H1 (cell line): ENCODE results near the gene ASAP3. TPM values are rescaled to one million over a fixed set of nuclear protein-coding genes. Genes with fewer than 3 reads are reported as not detected.

Experiments used
- CTCF ChIA-PET: fragments of 300-600 bp; sonication (Branson Sonifier 250); formaldehyde crosslinking; loops from one replicate; lab custom pipeline; 2021; ENCODE audit not compliant: partially characterized antibody; lab: Charles Lee
- POLR2A ChIA-PET: fragments of 300-600 bp; sonication (Branson Sonifier 250); formaldehyde crosslinking; loops from one replicate; lab custom pipeline; 2021; ENCODE audit warnings: inconsistent platforms; ENCODE audit not compliant: partially characterized antibody; lab: Charles Lee
- DNase-seq, 2 experiments: peaks; one replicate each; pipeline versions ENCODE4 v3.0.0 to v3.0.0-alpha.2; 2010 to 2022; ENCODE audit warnings: low spot score in 2 of 2, low read depth in 1 of 2, mixed read lengths in 1 of 2
- FAIRE-seq: peaks from 2 replicates; lab custom pipeline; 2011; peaks lifted over from hg19 to GRCh38; lab: Jason Lieb, UNC
- H2AFZ ChIP-seq: 2 replicates; pipeline ENCODE4 v1.8.1; 2012; ENCODE audit warnings: low read length, inconsistent platforms
- H2AK5ac ChIP-seq: 2 replicates; pipeline ENCODE4 v1.6.1; 2013; ENCODE audit warnings: low read depth, low read length
- H2BK120ac ChIP-seq: replicated peaks from 2 replicates; pipeline ENCODE3; 2013; ENCODE audit warnings: low read depth, low read length, inconsistent platforms
- H2BK12ac ChIP-seq: 2 replicates; pipeline ENCODE4 v1.6.1; 2013; ENCODE audit warnings: low read depth, low read length
- H2BK15ac ChIP-seq: 2 replicates; pipeline ENCODE4 v1.6.1; 2013; ENCODE audit warnings: low read length
- H2BK20ac ChIP-seq: 2 replicates; pipeline ENCODE4 v1.6.1; 2013; ENCODE audit warnings: low read length
- H2BK5ac ChIP-seq: 2 replicates; pipeline ENCODE4 v1.6.1; 2013; ENCODE audit warnings: low read depth, low read length
- H3K14ac ChIP-seq: 2 replicates; pipeline ENCODE4 v1.6.1; 2013; ENCODE audit warnings: inconsistent platforms; ENCODE audit not compliant: insufficient read length
- H3K18ac ChIP-seq: 2 replicates; pipeline ENCODE4 v1.6.1; 2013; ENCODE audit warnings: low read length; ENCODE audit errors: extremely low read depth
- H3K23ac ChIP-seq: 2 replicates; pipeline ENCODE4 v1.6.1; 2013; ENCODE audit warnings: inconsistent platforms; ENCODE audit not compliant: insufficient read length
- H3K23me2 ChIP-seq: 2 replicates; pipeline ENCODE4 v1.6.1; 2013; ENCODE audit warnings: low read depth, low read length
- H3K27ac ChIP-seq: 2 replicates; pipeline ENCODE4 v1.6.1; 2011; ENCODE audit warnings: low read depth, low read length, inconsistent platforms
- H3K27me3 ChIP-seq, 4 experiments: replicated peaks in 1 of 4; 1 replicate in 1 of 4; 2 replicates in 3 of 4; pipeline versions ENCODE4 v1.6.1 to v1.8.1; 2011 to 2013; ENCODE audit warnings: low read length in 3 of 4, mild to moderate bottlenecking in 3 of 4, inconsistent platforms in 2 of 4, mixed read lengths in 2 of 4, moderate library complexity in 1 of 4; ENCODE audit not compliant: control insufficient read depth in 3 of 4, insufficient read depth in 3 of 4; ENCODE audit errors: extremely low read depth in 1 of 4
- H3K36me3 ChIP-seq, 4 experiments: 2 replicates each; pipeline versions ENCODE4 v1.6.1 to v1.8.1; 2011 to 2013; ENCODE audit warnings: mild to moderate bottlenecking in 4 of 4, low read length in 3 of 4, moderate library complexity in 2 of 4, control low read depth in 1 of 4, inconsistent platforms in 1 of 4; ENCODE audit not compliant: insufficient read depth in 4 of 4, control insufficient read depth in 2 of 4
- H3K4ac ChIP-seq: replicated peaks from 2 replicates; pipeline ENCODE3; 2013; ENCODE audit warnings: low read length, low read depth, mixed read lengths, inconsistent platforms; ENCODE audit not compliant: insufficient read length
- H3K4me1 ChIP-seq, 4 experiments: replicated peaks in 1 of 4; 1 replicate in 1 of 4; 2 replicates in 3 of 4; pipeline versions ENCODE4 v1.6.1 to v1.8.1; 2011 to 2013; ENCODE audit warnings: low read length in 3 of 4, inconsistent platforms in 2 of 4, mixed read lengths in 1 of 4; ENCODE audit not compliant: insufficient read depth in 4 of 4, control insufficient read depth in 3 of 4
- H3K4me2 ChIP-seq, 2 experiments: 2 replicates each; pipeline versions ENCODE4 v1.6.1 to v1.8.1; 2011 to 2013; ENCODE audit warnings: low read depth in 2 of 2, low read length in 2 of 2, control low read depth in 1 of 2, inconsistent platforms in 1 of 2, mild to moderate bottlenecking in 1 of 2; ENCODE audit not compliant: insufficient read depth in 1 of 2
- H3K4me3 ChIP-seq, 4 experiments: fragments of 200-600, 300-600 bp in 1 of 4; sonication (generic), shearing (Covaris generic), sonication (Bioruptor Twin) in 1 of 4; 2 replicates each; pipeline versions ENCODE4 v1.5.1 to v1.8.1; 2011 to 2016; ENCODE audit warnings: low read length in 4 of 4, low read depth in 3 of 4, control low read depth in 2 of 4, inconsistent platforms in 2 of 4, mild to moderate bottlenecking in 2 of 4, mixed read lengths in 1 of 4, moderate library complexity in 1 of 4; ENCODE audit not compliant: insufficient read depth in 2 of 4; ENCODE audit errors: extremely low read depth in 1 of 4
- H3K56ac ChIP-seq: replicated peaks from 2 replicates; pipeline ENCODE3; 2013; ENCODE audit warnings: low read depth, mild to moderate bottlenecking, mixed read lengths, low read length, inconsistent platforms; ENCODE audit not compliant: insufficient read length
- H3K79me1 ChIP-seq: 2 replicates; pipeline ENCODE4 v1.6.1; 2013; ENCODE audit warnings: low read depth, low read length, control low read depth
- H3K79me2 ChIP-seq, 2 experiments: 2 replicates each; pipeline versions ENCODE4 v1.6.1 to v1.8.1; 2012 to 2013; ENCODE audit warnings: low read length in 2 of 2, mild to moderate bottlenecking in 2 of 2, inconsistent platforms in 1 of 2; ENCODE audit not compliant: insufficient read depth in 2 of 2, control insufficient read depth in 1 of 2
- H3K9ac ChIP-seq, 4 experiments: replicated peaks in 1 of 4; 1 replicate in 1 of 4; 2 replicates in 3 of 4; pipeline versions ENCODE4 v1.6.1 to v1.8.1; 2011 to 2013; ENCODE audit warnings: low read depth in 3 of 4, low read length in 3 of 4, control low read depth in 2 of 4, mild to moderate bottlenecking in 2 of 4, moderate library complexity in 2 of 4, inconsistent platforms in 1 of 4; ENCODE audit errors: extremely low read depth in 1 of 4
- H3K9me3 ChIP-seq, 2 experiments: 2 replicates each; pipeline versions ENCODE4 v1.6.1 to v1.8.1; 2012 to 2013; ENCODE audit warnings: mild to moderate bottlenecking in 2 of 2, moderate library complexity in 2 of 2, control low read depth in 1 of 2, inconsistent platforms in 1 of 2, low read depth in 1 of 2, low read length in 1 of 2, mixed read lengths in 1 of 2; ENCODE audit not compliant: insufficient read depth in 2 of 2
- H4K20me1 ChIP-seq, 2 experiments: replicated peaks in 1 of 2; 2 replicates each; pipeline versions ENCODE3 to v1.8.1; 2011 to 2013; ENCODE audit warnings: inconsistent platforms in 2 of 2, low read length in 2 of 2, mild to moderate bottlenecking in 1 of 2; ENCODE audit not compliant: insufficient read depth in 2 of 2, control insufficient read depth in 1 of 2
- H4K5ac ChIP-seq: 2 replicates; pipeline ENCODE4 v1.6.1; 2013; ENCODE audit warnings: low read length, low read depth, mixed read lengths, inconsistent platforms; ENCODE audit not compliant: insufficient read length
- H4K8ac ChIP-seq: 2 replicates; pipeline ENCODE4 v1.8.0; 2013; ENCODE audit warnings: mild to moderate bottlenecking, moderate library complexity, low read length, inconsistent platforms; ENCODE audit not compliant: insufficient read depth; ENCODE audit errors: extremely low read depth
- H4K91ac ChIP-seq: replicated peaks from 2 replicates; pipeline ENCODE3; 2013; ENCODE audit warnings: low read length, mixed read lengths, inconsistent platforms; ENCODE audit not compliant: insufficient read length
- BRCA1 ChIP-seq: IDR thresholded peaks from 2 replicates; pipeline ENCODE4 v1.6.1; 2012; ENCODE audit warnings: low read depth, low read length, improper control_type of control experiment
- CHD1 ChIP-seq: IDR thresholded peaks from 2 replicates; pipeline ENCODE4 v1.6.1; 2012; ENCODE audit warnings: low read depth, low read length, improper control_type of control experiment
- EGR1 ChIP-seq: IDR thresholded peaks from 2 replicates; pipeline ENCODE4 v1.6.1; 2011; ENCODE audit warnings: low read depth, low read length, borderline replicate concordance
- HDAC6 ChIP-seq: IDR thresholded peaks from one replicate; pipeline ENCODE4 v1.7.1; 2012; ENCODE audit warnings: low read depth, mild to moderate bottlenecking, inconsistent platforms, low read length, moderate library complexity
- MAFK ChIP-seq: IDR thresholded peaks from 2 replicates; pipeline ENCODE4 v1.6.1; 2012; ENCODE audit warnings: low read depth, mild to moderate bottlenecking, improper control_type of control experiment, low read length
- NRF1 ChIP-seq: IDR thresholded peaks from 2 replicates; pipeline ENCODE4 v1.6.1; 2011; ENCODE audit warnings: mild to moderate bottlenecking, low read depth, low read length, improper control_type of control experiment
- POU5F1 ChIP-seq: IDR thresholded peaks from 2 replicates; pipeline ENCODE4 v1.6.1; 2011; ENCODE audit warnings: low read depth, mild to moderate bottlenecking, low read length, moderate library complexity
- SAP30 ChIP-seq: fragments of 300-600 bp; sonication (generic); IDR thresholded peaks from 2 replicates; pipeline ENCODE4 v1.7.1; 2012; ENCODE audit warnings: low read length, moderate library complexity, mild to moderate bottlenecking, inconsistent platforms; ENCODE audit not compliant: insufficient read depth, insufficient replicate concordance
- SIX5 ChIP-seq: IDR thresholded peaks from 2 replicates; pipeline ENCODE4 v1.6.1; 2011; ENCODE audit warnings: mild to moderate bottlenecking, low read depth, low read length
- SP4 ChIP-seq: IDR thresholded peaks from 2 replicates; pipeline ENCODE4 v1.6.1; 2012; ENCODE audit warnings: low read length, inconsistent platforms
- TCF12 ChIP-seq: IDR thresholded peaks from 2 replicates; pipeline ENCODE4 v1.6.1; 2011; ENCODE audit warnings: low read depth, mild to moderate bottlenecking, low read length
- ZNF274 ChIP-seq: IDR thresholded peaks from 2 replicates; pipeline ENCODE4 v1.7.0; 2012; ENCODE audit warnings: low read length, borderline replicate concordance; ENCODE audit errors: extremely low read depth
- WGBS, 2 experiments: shearing (Covaris generic) in 1 of 2; methylation state at CpG; one replicate each; pipeline versions ENCODE4 v1.1.6 to v1.1.7; 2013 to 2015; ENCODE audit warnings: low lambda C conversion rate in 2 of 2, mixed read lengths in 2 of 2, inconsistent platforms in 1 of 2, low coverage in 1 of 2, missing lambda C conversion rate in 1 of 2; ENCODE audit not compliant: insufficient replicate concordance in 2 of 2, insufficient coverage in 1 of 2, insufficient read length in 1 of 2; ENCODE audit errors: extremely low coverage in 1 of 2, missing lambda C conversion rate in 1 of 2; 5-methylcytosine and 5-hydroxymethylcytosine counted together
- polyA plus RNA-seq, 7 experiments: library from polyadenylated mRNA; depleted of rRNA in 3 of 7; stranded (reverse) in 5 of 7; unstranded in 2 of 7; fragments of >200 nt in 5 of 7; fragments of 200-250 nt in 2 of 7; gene quantifications; 1 replicate in 5 of 7; 2 replicates in 1 of 7; 4 replicates in 1 of 7; pipeline versions ENCODE4 v1.2.1 to v1.2.3, GENCODE V29; 2011 to 2013; ENCODE audit warnings: missing spikeins in 2 of 7, mixed read lengths in 2 of 7
- total RNA-seq: library from RNA; stranded (reverse); fragmentation: NEBNext Ultra II Directional; extraction: Animal tissue kit (Norgen Biotek cat#: 25700); gene quantifications from 2 replicates; pipeline ENCODE4 v1.2.1, GENCODE V29; 2021
- TF ChIP-seq, protein P1 (sequence below): IDR thresholded peaks from 2 replicates; pipeline ENCODE4 v1.6.1; 2011; ENCODE audit warnings: low read depth, mild to moderate bottlenecking, low read length; ENCODE audit not compliant: insufficient read depth

ASAP3 gene
- total and polyA plus RNA-seq, 2 of the 8 experiments (the other 6 are each of a cell fraction or from before 2014, with no cell fraction given) = 53.1 to 58.0 TPM

DNA sequence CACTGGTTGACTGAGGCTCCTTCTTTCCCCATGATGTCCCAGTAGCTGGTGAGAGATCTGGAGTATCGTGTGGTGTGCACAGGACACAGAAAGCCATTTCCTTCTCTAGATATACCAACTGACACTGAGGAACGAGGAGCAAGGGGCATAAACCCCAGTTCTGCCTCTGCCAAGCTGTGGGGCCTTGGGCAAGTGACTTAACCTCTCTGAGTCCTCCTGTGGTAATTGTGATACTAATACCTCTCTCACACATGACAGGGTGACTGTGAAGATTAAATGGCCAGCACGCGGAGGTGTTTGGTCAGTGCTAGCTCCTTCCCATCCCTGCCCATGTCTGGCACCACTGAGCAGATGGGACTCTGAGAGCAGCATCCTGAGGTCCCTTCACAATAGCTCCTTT lies 33.1 kb downstream of the ASAP3 start:
- peaks cover 0 to 18% (median 3%) of the 10 kb centered on the region in 4 experiments; a peak in 5 of 8 replicates for H3K36me3 ChIP-seq
- H3K4me3 ChIP-seq = no peak overlapping the region
- no peak overlapping the region for H3K56ac ChIP-seq
- no peak overlapping the region for H2BK5ac ChIP-seq
- no peak overlapping the region for H3K23ac ChIP-seq
- no peaks in the 10 kb centered on the region for H3K27me3 ChIP-seq
- no peak overlapping the region for H3K9ac ChIP-seq
- no peaks in the 10 kb centered on the region for H3K4me1 ChIP-seq
- ChIA-PET POLR2A (interaction anchor here (0.5 kb wide), 1 partner anchor 149 kb away, joined by 7 read pairs; no protein-coding TSS in a partner anchor), CTCF (interaction anchor here (0.7 to 1.5 kb wide), 5 partner anchors 13 to 94 kb away, joined by 3 to 4 read pairs (median 3); no protein-coding TSS in a partner anchor)
- FAIRE-seq = no peak
- no peak overlapping the region for H3K27ac ChIP-seq
- H3K14ac ChIP-seq = no peak overlapping the region
- no peak overlapping the region for H4K8ac ChIP-seq
- H3K4me2 ChIP-seq = no peak overlapping the region
- no peaks in the 10 kb centered on the region for H3K9me3 ChIP-seq
- no peak overlapping the region for H3K18ac ChIP-seq
- no peaks in the 10 kb centered on the region for H3K23me2 ChIP-seq
- no peaks in the 10 kb centered on the region for H3K79me2 ChIP-seq
- no peak overlapping the region for H2BK12ac ChIP-seq
- H4K5ac ChIP-seq = no peak overlapping the region
- H3K79me1 ChIP-seq = no peaks in the 10 kb centered on the region
- H4K91ac ChIP-seq = no peak overlapping the region
- H2BK15ac ChIP-seq = no peak overlapping the region
- H2BK120ac ChIP-seq = no peak overlapping the region
- no peak for DNase-seq
- TF ChIP-seq SP4 (no peak), ZNF274 (no peak), CHD1 (no peak), NRF1 (no peak), TCF12 (no peak), SIX5 (no peak), HDAC6 (no peak), EGR1 (no peak), MAFK (no peak), SAP30 (no peak), BRCA1 (no peak), POU5F1 (no peak)
- TF ChIP-seq, protein P1, sequence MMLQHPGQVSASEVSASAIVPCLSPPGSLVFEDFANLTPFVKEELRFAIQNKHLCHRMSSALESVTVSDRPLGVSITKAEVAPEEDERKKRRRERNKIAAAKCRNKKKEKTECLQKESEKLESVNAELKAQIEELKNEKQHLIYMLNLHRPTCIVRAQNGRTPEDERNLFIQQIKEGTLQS = no peak
- TF ChIP-seq, all 59 proteins: peak for 0
- H2AFZ ChIP-seq = no peak overlapping the region
- WGBS, 2 experiments = 89% methylated on average over 4 of the region's 4 CpGs; no CpG with 5 or more reads in 1 of the 2 experiments
- H2AK5ac ChIP-seq = no peak overlapping the region
- no peak overlapping the region for H2BK20ac ChIP-seq
- peaks cover 2% of the 10 kb centered on the region in 2 experiments for H4K20me1 ChIP-seq
- H3K4ac ChIP-seq = no peak overlapping the region
